K562 (cell line): ENCODE results near the gene MBNL1. TPM values are rescaled to one million over a fixed set of nuclear protein-coding genes. Genes with fewer than 3 reads are reported as not detected.

ENCODE experiments used
- ATAC-seq: fragments of 200-7000 bp; cut with Tn5 transposase; 3 replicates; pipeline ENCODE4 v1.9.1; 2020; ENCODE audit warnings: moderate library complexity
- BruUV-seq: library from RNA; stranded (reverse); fragments of 400-500 nt; replicated peaks from 2 replicates; lab custom pipeline; 2021; lab: Mats Ljungman, UMichigan
- CTCF ChIA-PET: fragments of 300-600 bp; formaldehyde crosslinking; extraction: SDS; loops from one replicate; lab custom pipeline; 2021; ENCODE audit warnings: low intra/inter-chr PET ratio; lab: Yijun Ruan, JAX
- POLR2A ChIA-PET: fragments of 300-600, 350-650 bp; sonication (Branson Sonifier 250); formaldehyde crosslinking; extraction: SDS; loops from one replicate; lab custom pipeline; 2021; ENCODE audit warnings: antibody characterized with exemption, inconsistent platforms; lab: Yijun Ruan, JAX
- DNase-seq, 4 experiments: peaks; one replicate each; pipeline versions ENCODE4 v3.0.0 to v3.0.0-alpha.2; 2011 to 2018; ENCODE audit warnings: low spot score in 3 of 4, mixed read lengths in 3 of 4; ENCODE audit errors: extremely low read depth in 1 of 4
- FAIRE-seq: peaks from 2 replicates; lab custom pipeline; 2011; peaks lifted over from hg19 to GRCh38; lab: Jason Lieb, UNC
- H2AFZ ChIP-seq: 2 replicates; pipeline ENCODE4 v1.6.0; 2011; ENCODE audit warnings: low read depth, low read length, control low read depth, inconsistent platforms
- H3K27ac ChIP-seq: fragments of 200-600 bp; 3 replicates; pipeline ENCODE4 v1.8.0; 2011; ENCODE audit warnings: low read depth, mild to moderate bottlenecking, control low read depth, inconsistent platforms, low read length, moderate library complexity, mixed read lengths; ENCODE audit errors: extremely low read depth
- H3K27me3 ChIP-seq, 2 experiments: fragments of 300-600 bp in 1 of 2; 2 replicates in 1 of 2; 3 replicates in 1 of 2; pipeline versions ENCODE4 v1.6.0 to v1.8.0; 2011; ENCODE audit warnings: inconsistent platforms in 2 of 2, low read length in 2 of 2, mild to moderate bottlenecking in 1 of 2, mixed read lengths in 1 of 2, moderate library complexity in 1 of 2; ENCODE audit not compliant: control insufficient read depth in 2 of 2, insufficient read depth in 2 of 2
- H3K36me3 ChIP-seq: fragments of 300-600 bp; 3 replicates; pipeline ENCODE4 v1.8.0; 2011; ENCODE audit warnings: mild to moderate bottlenecking, low read length, inconsistent platforms; ENCODE audit not compliant: control insufficient read depth, insufficient read depth
- H3K4me1 ChIP-seq, 2 experiments: fragments of 200-600 bp in 1 of 2; replicated peaks in 1 of 2; 2 replicates in 1 of 2; 3 replicates in 1 of 2; pipeline versions ENCODE4 v1.5.1 to v1.8.0; 2011; ENCODE audit warnings: inconsistent platforms in 2 of 2, low read length in 2 of 2, mild to moderate bottlenecking in 1 of 2, mixed read lengths in 1 of 2, moderate library complexity in 1 of 2; ENCODE audit not compliant: control insufficient read depth in 2 of 2, insufficient read depth in 2 of 2
- H3K4me2 ChIP-seq: 2 replicates; pipeline ENCODE4 v1.6.1; 2011; ENCODE audit warnings: low read length, control low read depth, inconsistent platforms, mixed read lengths; ENCODE audit not compliant: insufficient read depth
- H3K4me3 ChIP-seq: fragments of 200-600 bp; sonication (generic), shearing (Covaris generic); 2 replicates; pipeline ENCODE4 v1.5.1; 2016; ENCODE audit warnings: control low read depth, inconsistent platforms
- H3K79me2 ChIP-seq: fragments of 200-600 bp; 3 replicates; pipeline ENCODE4 v1.8.0; 2011; ENCODE audit warnings: low read length, inconsistent platforms; ENCODE audit not compliant: control insufficient read depth, insufficient read depth
- H3K9ac ChIP-seq, 2 experiments: 2 replicates each; pipeline versions ENCODE4 v1.6.0 to v1.6.1; 2011; ENCODE audit warnings: low read depth in 2 of 2, low read length in 2 of 2, control low read depth in 1 of 2, inconsistent platforms in 1 of 2, mild to moderate bottlenecking in 1 of 2, mixed read lengths in 1 of 2; ENCODE audit not compliant: insufficient read depth in 1 of 2
- H3K9me1 ChIP-seq: one replicate; pipeline ENCODE4 v1.6.0; 2011; ENCODE audit warnings: inconsistent platforms, mild to moderate bottlenecking, low read length, moderate library complexity; ENCODE audit not compliant: control insufficient read depth, insufficient read depth
- H3K9me3 ChIP-seq: replicated peaks from 2 replicates; pipeline ENCODE4 v1.5.1; 2011; ENCODE audit warnings: low read depth, low read length, inconsistent platforms; ENCODE audit not compliant: control insufficient read depth, insufficient read depth
- H4K20me1 ChIP-seq: replicated peaks from 2 replicates; pipeline ENCODE4 v1.6.1; 2011; ENCODE audit warnings: low read length, inconsistent platforms, mixed read lengths; ENCODE audit not compliant: control insufficient read depth, insufficient read depth
- ADNP ChIP-seq: fragments of 200-800 bp; sonication (Bioruptor generic); IDR thresholded peaks from 2 replicates; pipeline ENCODE4 v1.6.1; 2016; ENCODE audit warnings: missing genetic modification characterization, missing compliant biosample characterization
- ARNT ChIP-seq, 2 experiments: fragments of 450-650 bp; IDR thresholded peaks; 2 replicates each; pipeline ENCODE4 v1.6.1; 2016; ENCODE audit warnings: mild to moderate bottlenecking in 1 of 2
- CREBBP ChIP-seq: IDR thresholded peaks from one replicate; pipeline ENCODE4 v1.6.1; 2012; ENCODE audit warnings: low read depth, mild to moderate bottlenecking, control low read depth, inconsistent platforms, low read length
- CREM ChIP-seq: IDR thresholded peaks from 2 replicates; pipeline ENCODE4 v1.6.1; 2014; ENCODE audit warnings: antibody characterized with exemption, low read depth
- ILK ChIP-seq: fragments of 450-650 bp; IDR thresholded peaks from 2 replicates; pipeline ENCODE4 v1.6.1; 2016; ENCODE audit warnings: missing genetic modification characterization, low read depth, mild to moderate bottlenecking, missing compliant biosample characterization, moderate library complexity, borderline replicate concordance
- MLLT1 ChIP-seq, 2 experiments: fragments of 450-650 bp; IDR thresholded peaks; 2 replicates each; pipeline ENCODE4 v1.6.1; 2016
- MTA2 ChIP-seq: fragments of 450-650 bp; IDR thresholded peaks from 2 replicates; pipeline ENCODE4 v1.6.1; 2016; ENCODE audit warnings: low read depth
- MYBL2 ChIP-seq, 2 experiments: fragments of 450-650 bp in 1 of 2; sonication (generic) in 1 of 2; formaldehyde crosslinking in 1 of 2; IDR thresholded peaks; 2 replicates each; pipeline versions ENCODE4 v1.6.1 to v1.8.1; 2017 to 2022; ENCODE audit warnings: borderline replicate concordance in 1 of 2, inconsistent platforms in 1 of 2, low read depth in 1 of 2, mild to moderate bottlenecking in 1 of 2, missing genetic modification reagents in 1 of 2, moderate library complexity in 1 of 2
- POLR2AphosphoS2 ChIP-seq: IDR thresholded peaks from 2 replicates; pipeline ENCODE4 v1.6.1; 2012; ENCODE audit warnings: low read length, improper control_type of control experiment
- SMAD2 ChIP-seq: fragments of 150-350 bp; IDR thresholded peaks from 2 replicates; pipeline ENCODE4 v1.6.1; 2014; ENCODE audit warnings: low read depth, mild to moderate bottlenecking, low read length
- SMARCE1 ChIP-seq: fragments of 450-650 bp; IDR thresholded peaks from 2 replicates; pipeline ENCODE4 v1.7.1; 2016; ENCODE audit warnings: mild to moderate bottlenecking
- TCFL5 ChIP-seq: fragments of 250-450 bp; sonication (Bioruptor Pico); conservative IDR thresholded peaks from 2 replicates; pipeline ENCODE4 v1.6.1; 2021; ENCODE audit warnings: mild to moderate bottlenecking, moderate library complexity, matching md5 sums
- TEAD1 ChIP-seq, 2 experiments: fragments of 450-650 bp in 1 of 2; sonication (generic) in 1 of 2; formaldehyde crosslinking; IDR thresholded peaks; 2 replicates each; pipeline versions ENCODE4 v1.4.0 to v1.8.0; 2020 to 2022; ENCODE audit warnings: mild to moderate bottlenecking in 2 of 2, missing genetic modification reagents in 1 of 2
- YY1 ChIP-seq, 3 experiments: IDR thresholded peaks; 2 replicates each; pipeline ENCODE4 v1.6.1; 2011; ENCODE audit warnings: low read length in 2 of 3, mild to moderate bottlenecking in 2 of 3, moderate library complexity in 2 of 3, borderline replicate concordance in 1 of 3, control low read depth in 1 of 3, low read depth in 1 of 3; ENCODE audit not compliant: insufficient read depth in 3 of 3, insufficient replicate concordance in 2 of 3, control insufficient read depth in 1 of 3, insufficient read length in 1 of 3; ENCODE audit errors: extremely low read depth in 1 of 3
- ZEB2 ChIP-seq: fragments of 450-650 bp; IDR thresholded peaks from 2 replicates; pipeline ENCODE4 v1.6.1; 2016
- ZNF165 ChIP-seq: fragments of 250-450 bp; sonication (Bioruptor Pico); IDR thresholded peaks from 2 replicates; pipeline ENCODE4 v1.4.0; 2020; ENCODE audit warnings: borderline replicate concordance
- ZNF280B ChIP-seq: fragments of 250-450 bp; sonication (Bioruptor Pico); IDR thresholded peaks from 2 replicates; pipeline ENCODE4 v1.5.1; 2021; ENCODE audit warnings: mild to moderate bottlenecking
- ZNF436 ChIP-seq: fragments of 250-450, 450-650 bp; sonication (Bioruptor Pico); formaldehyde crosslinking; IDR thresholded peaks from 2 replicates; pipeline ENCODE4 v1.7.0; 2020; ENCODE audit warnings: mild to moderate bottlenecking
- ZNF644 ChIP-seq: fragments of 200-800 bp; sonication (Bioruptor generic); IDR thresholded peaks from 2 replicates; pipeline ENCODE4 v1.6.1; 2016; ENCODE audit warnings: low read depth, missing genetic modification characterization, missing compliant biosample characterization
- WGBS: fragments of 100-300 bp; shearing (Covaris generic); methylation state at CpG from one replicate; pipeline ENCODE4 v1.1.6; 2016; ENCODE audit warnings: low coverage, mixed read lengths; ENCODE audit not compliant: insufficient coverage; ENCODE audit errors: missing lambda C conversion rate; 5-methylcytosine and 5-hydroxymethylcytosine counted together
- in situ Hi-C: fragments of 300-500 bp; cut with MboI; formaldehyde crosslinking; loops from 4 replicates; pipeline ENCODE4 v1.15.0; 2018; ENCODE audit warnings: inconsistent platforms, mixed read lengths
- intact Hi-C: fragments of 100-400 bp; cut with micrococcal nuclease; formaldehyde crosslinking; loops from 2 replicates; pipeline ENCODE4 v1.14.2; 2022
- polyA plus RNA-seq, 8 experiments: library from polyadenylated mRNA; depleted of rRNA in 4 of 8; stranded (reverse) in 5 of 8; unstranded in 3 of 8; fragments of >200 nt; fragmentation: Nextera tagmentation in 2 of 8; fragmentation: Illumina TruSeq in 1 of 8; extraction: Ambion mirVana in 2 of 8; extraction: Trizol in 1 of 8; gene quantifications; 2 replicates each; pipeline versions ENCODE4 v1.2.1 to v1.2.3, GENCODE V29; 2011 to 2014; ENCODE audit warnings: inconsistent platforms in 1 of 8, missing spikeins in 1 of 8
- total RNA-seq, 7 experiments: library from RNA; depleted of rRNA in 6 of 7; stranded (reverse); fragments of >200 nt in 6 of 7; fragmentation: Illumina TruSeq in 2 of 7; extraction: Trizol in 2 of 7; gene quantifications; 2 replicates each; pipeline versions ENCODE4 v1.2.1 to v1.2.3, GENCODE V29; 2011 to 2021; ENCODE audit warnings: low replicate concordance in 1 of 7

Gene MBNL1
- total and polyA plus RNA-seq, 9 of the 15 experiments (the other 6 are each of a cell fraction or from before 2014, with no cell fraction given) = 70.3 to 243 (median 220) TPM

DNA sequence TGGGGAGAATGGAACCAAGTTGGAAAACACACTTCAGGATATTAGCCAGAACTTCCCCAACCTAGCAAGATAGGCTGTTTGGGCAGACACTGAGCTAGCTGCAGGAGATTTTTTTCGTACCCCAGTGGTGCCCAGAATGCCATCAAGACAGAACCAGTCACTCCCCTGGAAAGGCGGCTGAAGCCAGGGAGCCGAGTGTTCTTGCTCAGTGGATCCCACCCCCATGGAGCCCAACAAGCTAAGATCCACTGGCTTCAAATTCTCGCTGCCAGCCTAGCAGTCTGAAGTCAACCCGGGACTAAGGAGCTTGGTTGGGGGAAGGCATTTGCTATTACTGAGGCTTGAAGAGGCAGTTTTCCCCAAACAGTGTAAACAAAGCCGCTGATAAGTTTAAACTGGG lies 152.4 kb downstream of the MBNL1 start:
- H3K9ac ChIP-seq = no peak overlapping the region
- H3K4me2 ChIP-seq = no peak overlapping the region
- H3K27me3 ChIP-seq = no peaks in the 10 kb centered on the region
- H2AFZ ChIP-seq = no peak overlapping the region
- peaks cover 29% of the 10 kb centered on the region for H3K79me2 ChIP-seq
- ChIA-PET POLR2A (no interaction called here), CTCF (no interaction called here)
- in situ Hi-C loops = no loop called here
- TF ChIP-seq TCFL5 (CRISPR knock-in tag) = no peak
- no peak for TF ChIP-seq ZNF280B (CRISPR knock-in tag)
- TF ChIP-seq MTA2 = no peak
- no peak for TF ChIP-seq CREM
- no peak for TF ChIP-seq SMAD2
- no peak for TF ChIP-seq MLLT1 (IDR thresholded peaks at IDR 0.05)
- no peak for TF ChIP-seq MYBL2 (IDR thresholded peaks at IDR 0.05; ENCODE audit: low read depth)
- no peak for TF ChIP-seq MYBL2 (CRISPR knock-in tag; IDR thresholded peaks at IDR 0.05; ENCODE audit: borderline replicate concordance)
- TF ChIP-seq ZNF165 (CRISPR knock-in tag) = no peak
- no peak for TF ChIP-seq ZNF436 (CRISPR knock-in tag)
- TF ChIP-seq POLR2AphosphoS2 = no peak
- no peak for TF ChIP-seq CREBBP
- TF ChIP-seq ILK (tag) = no peak
- no peak for TF ChIP-seq ZEB2
- TF ChIP-seq SMARCE1 = no peak
- no peak for TF ChIP-seq ZNF644
- no peak for TF ChIP-seq TEAD1 (CRISPR knock-in tag; IDR thresholded peaks at IDR 0.05)
- TF ChIP-seq ARNT (IDR thresholded peaks at IDR 0.05) = no peak
- no peak for TF ChIP-seq ADNP
- TF ChIP-seq YY1 (IDR thresholded peaks at IDR 0.05; ENCODE audit: borderline replicate concordance in 1 of 3, control insufficient read depth in 1 of 3, extremely low read depth in 1 of 3, insufficient read depth in 3 of 3, insufficient read length in 1 of 3, insufficient replicate concordance in 2 of 3, low read depth in 1 of 3, low read length in 2 of 3) = no peak
- peaks cover 11% of the 10 kb centered on the region; the same call in 1 of the 2 replicates for H3K9me3 ChIP-seq
- no peaks in the 10 kb centered on the region for H3K4me1 ChIP-seq
- peaks cover 71% of the 10 kb centered on the region for H3K36me3 ChIP-seq
- FAIRE-seq = no peak
- BruUV-seq = no TSS peak
- H3K4me3 ChIP-seq = no peak overlapping the region
- ATAC-seq = no peak
- WGBS = 95% methylated on average over 5 of the region's 6 CpGs
- DNase-seq = no peak
- no peaks in the 10 kb centered on the region for H4K20me1 ChIP-seq
- no peak overlapping the region for H3K27ac ChIP-seq
- intact Hi-C loops = no loop called here
- H3K9me1 ChIP-seq = no peaks in the 10 kb centered on the region
